ENCODE measurements around the gene KBTBD12. TPM values are rescaled to one million over a fixed set of nuclear protein-coding genes. Genes with fewer than 3 reads are reported as not detected.
"Not testable (repeated sequence)": the region's sequence is repeated elsewhere in the genome, so short reads cannot be mapped to it uniquely, and the experiment has no call there.

KBTBD12 gene
- not detected in 2 replicates for polyA plus RNA-seq (2011; rRNA removed)
- polyA minus RNA-seq (2011; rRNA and poly(A)+ RNA removed): not detected in 2 replicates

GRCh38 chr3:127915115-127915936 lies at the start of gene KBTBD12:
TSS of gene KBTBD12 (plus strand) at chr3:127915232. CDS start at chr3:127923062, 7,830 bp downstream.
- H3K9me3 ChIP-seq (ENCODE audit: control insufficient read depth, insufficient read depth, low read length): peaks cover 17% of the 10 kb centered on the region
- peaks cover 55% of the 10 kb centered on the region for H3K27me3 ChIP-seq (ENCODE audit: control insufficient read depth, insufficient read depth, low read length)
- H3K27ac ChIP-seq (ENCODE audit: low read depth, low read length): no peak within 1 kb of the TSS
- no peak for DNase-seq (ENCODE audit: low read depth, low spot score)
- no peak for TF ChIP-seq CTCF (IDR thresholded peaks at IDR 0.05; ENCODE audit: low read depth, low read length)
- CTCF ChIA-PET: interaction anchor here (1.0 kb wide), 1 partner anchor 263 kb away, joined by 3 read pairs; no protein-coding TSS in a partner anchor
- POLR2A ChIA-PET: no interaction called here
- 0 out of 2 replicates have a peak within 1 kb of the TSS, but pooled peaks have one; percentile 0 for H3K4me3 ChIP-seq (ENCODE audit: low read depth, low read length)

GRCh38 chr3:127865941-127866340 lies 49.1 kb upstream of the KBTBD12 start:
- CTCF ChIA-PET: interaction anchor here (1.3 kb wide), 1 partner anchor 8 kb away, joined by 3 read pairs; no protein-coding TSS in a partner anchor

GRCh38 chr3:127867412-127867811 lies 47.6 kb upstream of the KBTBD12 start:
- H3K27me3 ChIP-seq (ENCODE audit: control insufficient read depth, insufficient read depth, low read length): peaks cover 22% of the 10 kb centered on the region
- no peak for TF ChIP-seq CTCF (IDR thresholded peaks at IDR 0.05; ENCODE audit: low read depth, low read length)
- no peak overlapping the region for H3K27ac ChIP-seq (ENCODE audit: low read depth, low read length)
- H3K9me3 ChIP-seq (ENCODE audit: control insufficient read depth, insufficient read depth, low read length): no peaks in the 10 kb centered on the region
- H3K4me3 ChIP-seq (ENCODE audit: low read depth, low read length): no peak overlapping the region
- CTCF ChIA-PET: interaction anchor here (0.5 kb wide), 1 partner anchor 15 kb away, joined by 4 read pairs; no protein-coding TSS in a partner anchor
- POLR2A ChIA-PET: no interaction called here
- no peak for DNase-seq (ENCODE audit: low read depth, low spot score)

More at GRCh38 chr3:127865941-127866340, 49.1 kb upstream of the KBTBD12 start:
- DNase-seq (ENCODE audit: low read depth, low spot score): no peak
- Histone ChIP-seq H3K27me3 (ENCODE audit: control insufficient read depth, insufficient read depth, low read length) (peaks cover 16% of the 10 kb centered on the region), H3K4me3 (ENCODE audit: low read depth, low read length) (no peak overlapping the region), H3K27ac (ENCODE audit: low read depth, low read length) (no peak overlapping the region), H3K9me3 (ENCODE audit: control insufficient read depth, insufficient read depth, low read length) (no peaks in the 10 kb centered on the region)
- peak; percentile 21; the same call in 1 of the 2 replicates for TF ChIP-seq CTCF (IDR thresholded peaks at IDR 0.05; ENCODE audit: low read depth, low read length)
- POLR2A ChIA-PET: no interaction called here

- no peak for TF ChIP-seq CTCF (IDR thresholded peaks at IDR 0.05; ENCODE audit: low read depth, low read length)
- POLR2A ChIA-PET: no interaction called here
- Histone ChIP-seq H3K27me3 (ENCODE audit: control insufficient read depth, insufficient read depth, low read length) (peaks cover 22% of the 10 kb centered on the region), H3K9me3 (ENCODE audit: control insufficient read depth, insufficient read depth, low read length) (no peaks in the 10 kb centered on the region), H3K4me3 (ENCODE audit: low read depth, low read length) (no peak overlapping the region), H3K27ac (ENCODE audit: low read depth, low read length) (no peak overlapping the region)
- CTCF ChIA-PET: no interaction called here
- DNase-seq (ENCODE audit: low read depth, low spot score): no peak
Measured at GRCh38 chr3:127867986-127868385, 47.0 kb upstream of the KBTBD12 start.

GRCh38 chr3:127870156-127870555 lies 44.9 kb upstream of the KBTBD12 start:
- H3K27me3 ChIP-seq (ENCODE audit: control insufficient read depth, insufficient read depth, low read length): peaks cover 26% of the 10 kb centered on the region
- no peaks in the 10 kb centered on the region for H3K9me3 ChIP-seq (ENCODE audit: control insufficient read depth, insufficient read depth, low read length)
- CTCF ChIA-PET: interaction anchor here (0.6 kb wide), 1 partner anchor 272 kb away, joined by 5 read pairs; the partner anchor contains the start of gene MCM2
- H3K27ac ChIP-seq (ENCODE audit: low read depth, low read length): no peak overlapping the region
- H3K4me3 ChIP-seq (ENCODE audit: low read depth, low read length): no peak overlapping the region
- no peak for DNase-seq (ENCODE audit: low read depth, low spot score)
- POLR2A ChIA-PET: no interaction called here
- no peak for TF ChIP-seq CTCF (IDR thresholded peaks at IDR 0.05; ENCODE audit: low read depth, low read length)

GRCh38 chr3:127874097-127874496 lies 40.9 kb upstream of the KBTBD12 start:
- H3K4me3 ChIP-seq (ENCODE audit: low read depth, low read length); H3K27ac ChIP-seq (ENCODE audit: low read depth, low read length); DNase-seq (ENCODE audit: low read depth, low spot score); POLR2A ChIA-PET; CTCF ChIA-PET; H3K9me3 ChIP-seq (ENCODE audit: control insufficient read depth, insufficient read depth, low read length): not testable (repeated sequence)
- H3K27me3 ChIP-seq (ENCODE audit: control insufficient read depth, insufficient read depth, low read length): peaks cover 26% of the 10 kb centered on the region

Measured in AG04450 (cell line).